Common myeloid progenitor, CD34-positive (primary cell): Measurements from ENCODE around the gene HNRNPAB.

Source experiments
- CTCF ChIA-PET: fragments of 350-600 bp; sonication (Branson Sonifier 250); formaldehyde crosslinking; loops from one replicate; lab custom pipeline; 2021; ENCODE audit warnings: antibody characterized with exemption; lab: Charles Lee
- POLR2A ChIA-PET: fragments of 350-600 bp; sonication (Branson Sonifier 250); formaldehyde crosslinking; loops from one replicate; lab custom pipeline; 2021; ENCODE audit warnings: antibody characterized with exemption; lab: Charles Lee
- DNase-seq, 3 donors: peaks; one replicate each; pipeline versions ENCODE4 v3.0.0 to v3.0.0-alpha.2; 2013
- H3K27ac ChIP-seq, 2 experiments: 1 replicate in 1 of 2; 2 replicates in 1 of 2; pipeline ENCODE4 v1.7.0; 2013; ENCODE audit warnings: inconsistent platforms in 2 of 2, low read length in 2 of 2, mild to moderate bottlenecking in 2 of 2, low read depth in 1 of 2, moderate library complexity in 1 of 2; ENCODE audit not compliant: severe bottlenecking in 2 of 2, insufficient read depth in 1 of 2, poor library complexity in 1 of 2
- H3K27me3 ChIP-seq, 5 experiments: replicated peaks in 2 of 5; 1 replicate in 3 of 5; 2 replicates in 2 of 5; pipeline versions ENCODE4 v1.6.1 to v1.7.0; 2013; ENCODE audit warnings: low read length in 4 of 5, mild to moderate bottlenecking in 2 of 5, moderate library complexity in 2 of 5, inconsistent platforms in 1 of 5; ENCODE audit not compliant: insufficient read depth in 5 of 5, control insufficient read depth in 4 of 5
- H3K36me3 ChIP-seq, 4 experiments: 1 replicate in 2 of 4; 2 replicates in 2 of 4; pipeline versions ENCODE4 v1.6.1 to v1.7.0; 2013; ENCODE audit warnings: low read length in 3 of 4, control low read depth in 1 of 4, mild to moderate bottlenecking in 1 of 4; ENCODE audit not compliant: control insufficient read depth in 4 of 4, insufficient read depth in 4 of 4
- H3K4me1 ChIP-seq, 4 experiments: 1 replicate in 3 of 4; 2 replicates in 1 of 4; pipeline versions ENCODE4 v1.6.1 to v1.7.1; 2013; ENCODE audit warnings: low read length in 3 of 4, mild to moderate bottlenecking in 3 of 4, control low read depth in 1 of 4, inconsistent platforms in 1 of 4, moderate library complexity in 1 of 4; ENCODE audit not compliant: control insufficient read depth in 4 of 4, insufficient read depth in 4 of 4; ENCODE audit errors: control extremely low read depth in 1 of 4
- H3K4me3 ChIP-seq, 7 experiments: 1 replicate in 4 of 7; 2 replicates in 3 of 7; pipeline versions ENCODE4 v1.5.1 to v1.7.0; 2013; ENCODE audit warnings: mild to moderate bottlenecking in 7 of 7, low read length in 6 of 7, moderate library complexity in 6 of 7, inconsistent platforms in 2 of 7, low read depth in 2 of 7, control low read depth in 1 of 7; ENCODE audit not compliant: insufficient read depth in 4 of 7, control insufficient read depth in 1 of 7; ENCODE audit errors: extremely low read depth in 1 of 7
- H3K9me3 ChIP-seq, 5 experiments: 1 replicate in 4 of 5; 2 replicates in 1 of 5; pipeline versions ENCODE4 v1.6.1 to v1.7.1; 2013; ENCODE audit warnings: low read length in 4 of 5, mild to moderate bottlenecking in 2 of 5, inconsistent platforms in 1 of 5, low read depth in 1 of 5, moderate library complexity in 1 of 5; ENCODE audit not compliant: control insufficient read depth in 4 of 5, insufficient read depth in 2 of 5; ENCODE audit errors: control extremely low read depth in 1 of 5
- WGBS: methylation state at CpG from one replicate; pipeline ENCODE4 v1.1.5; 2013; ENCODE audit not compliant: insufficient coverage; 5-methylcytosine and 5-hydroxymethylcytosine counted together

HNRNPAB gene

DNA sequence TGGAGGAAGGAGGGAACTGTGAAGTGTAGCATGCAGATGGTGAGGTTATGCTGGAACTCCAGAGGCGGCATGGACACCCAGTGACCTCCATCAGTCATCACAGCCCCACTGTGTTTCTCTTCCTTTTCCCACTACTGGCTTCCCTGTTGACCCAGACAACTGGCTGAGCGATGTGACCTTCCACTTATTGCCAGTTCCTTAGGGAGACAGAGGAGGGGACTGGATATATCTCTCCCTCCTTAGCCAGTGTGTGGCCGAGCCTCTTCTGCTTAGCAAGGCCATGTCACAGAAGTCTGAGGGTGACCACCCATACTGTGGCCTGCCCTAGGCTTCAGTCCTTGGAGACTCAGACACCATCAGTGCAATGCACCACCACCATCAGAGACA is 31.2 kb downstream of the HNRNPAB start:
- no peak for DNase-seq
- CTCF ChIA-PET, result interaction anchor here (1.0 to 5.0 kb wide), 13 partner anchors 12 to 351 kb away, joined by 3 to 53 read pairs (median 5); no protein-coding TSS in a partner anchor
- 88% methylated on average over 1 of the region's 3 CpGs for WGBS
- Histone ChIP-seq H3K9me3 (no peaks in the 10 kb centered on the region), H3K36me3 (peaks cover under 1 to 8% (median 4%) of the 10 kb centered on the region in 4 experiments), H3K27me3 (no peaks in the 10 kb centered on the region), H3K4me3 (no peak overlapping the region), H3K27ac (no peak overlapping the region), H3K4me1 (peaks cover 12 to 93% (median 91%) of the 10 kb centered on the region in 4 experiments)
- POLR2A ChIA-PET, result interaction anchor here (0.7 to 1.2 kb wide), 2 partner anchors 19 to 355 kb away, joined by 3 to 6 read pairs; partner anchors contain the start of gene COL23A1

DNA sequence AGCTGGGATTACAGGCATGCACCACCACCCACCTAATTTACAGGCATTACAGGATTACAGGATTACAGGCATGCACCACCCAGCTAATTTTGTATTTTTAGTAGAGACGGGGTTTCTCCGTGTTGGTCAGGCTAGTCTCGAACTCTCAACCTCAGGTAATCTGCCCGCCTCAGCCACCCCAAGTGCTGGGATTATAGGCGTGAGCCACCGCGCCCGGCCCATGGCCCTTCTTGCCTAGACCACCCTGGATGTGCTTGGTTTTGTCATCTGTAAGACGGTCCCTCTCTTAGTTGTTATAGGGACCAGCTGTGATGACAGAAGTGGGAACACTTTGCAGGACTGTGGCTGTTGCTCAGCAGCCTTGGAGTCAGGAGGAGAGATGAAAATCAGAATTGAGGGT is 31.8 kb downstream of the HNRNPAB start:
- Histone ChIP-seq H3K27ac (no peak overlapping the region), H3K27me3 (no peaks in the 10 kb centered on the region), H3K4me3 (peak overlapping the region in 1 of 7 experiments; percentile 38), H3K4me1 (peaks cover 11 to 93% (median 91%) of the 10 kb centered on the region in 4 experiments), H3K36me3 (peaks cover 0 to 4% (median 2%) of the 10 kb centered on the region in 4 experiments), H3K9me3 (no peaks in the 10 kb centered on the region)
- ChIA-PET POLR2A (interaction anchor here (0.7 kb wide), 1 partner anchor 18 kb away, joined by 6 read pairs; no protein-coding TSS in a partner anchor), CTCF (interaction anchor here (1.1 to 5.0 kb wide), 5 partner anchors 14 to 368 kb away, joined by 3 to 53 read pairs (median 4); no protein-coding TSS in a partner anchor)
- no peak for DNase-seq
- WGBS, result 92% methylated on average over 5 of the region's 9 CpGs

DNA sequence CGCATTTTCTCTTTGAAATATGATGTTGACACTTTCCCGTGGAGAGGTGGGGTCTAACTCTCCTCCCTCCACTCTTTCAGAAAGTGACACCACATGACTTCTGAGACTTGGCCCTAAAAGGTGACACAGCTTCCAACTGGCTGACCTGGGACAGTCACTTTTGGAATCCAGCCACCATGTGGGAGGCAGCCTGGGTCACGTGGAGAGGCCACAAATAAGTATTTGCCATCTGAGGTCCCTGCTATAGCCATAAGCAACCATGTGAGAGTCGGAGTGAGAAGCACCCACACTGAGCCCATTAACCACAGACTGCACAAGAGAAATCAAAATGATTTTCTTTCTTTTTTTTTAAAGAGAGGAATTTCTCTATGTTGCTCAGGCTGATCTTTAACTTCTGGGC is 32.3 kb downstream of the HNRNPAB start:
- H3K9me3 ChIP-seq, result no peaks in the 10 kb centered on the region
- POLR2A ChIA-PET, result no interaction called here
- peaks cover 11 to 93% (median 91%) of the 10 kb centered on the region in 4 experiments for H3K4me1 ChIP-seq
- no peaks in the 10 kb centered on the region for H3K36me3 ChIP-seq
- H3K4me3 ChIP-seq, result peak overlapping the region in 1 of 7 experiments; percentile 38
- H3K27me3 ChIP-seq, result no peaks in the 10 kb centered on the region
- peak in 2 of 3 donors; percentile 53 to 72 for DNase-seq
- CTCF ChIA-PET, result interaction anchor here (1.1 to 5.0 kb wide), 4 partner anchors 13 to 367 kb away, joined by 3 to 53 read pairs (median 11); no protein-coding TSS in a partner anchor
- 9% methylated on average over 4 of the region's 4 CpGs for WGBS
- H3K27ac ChIP-seq, result no peak overlapping the region

DNA sequence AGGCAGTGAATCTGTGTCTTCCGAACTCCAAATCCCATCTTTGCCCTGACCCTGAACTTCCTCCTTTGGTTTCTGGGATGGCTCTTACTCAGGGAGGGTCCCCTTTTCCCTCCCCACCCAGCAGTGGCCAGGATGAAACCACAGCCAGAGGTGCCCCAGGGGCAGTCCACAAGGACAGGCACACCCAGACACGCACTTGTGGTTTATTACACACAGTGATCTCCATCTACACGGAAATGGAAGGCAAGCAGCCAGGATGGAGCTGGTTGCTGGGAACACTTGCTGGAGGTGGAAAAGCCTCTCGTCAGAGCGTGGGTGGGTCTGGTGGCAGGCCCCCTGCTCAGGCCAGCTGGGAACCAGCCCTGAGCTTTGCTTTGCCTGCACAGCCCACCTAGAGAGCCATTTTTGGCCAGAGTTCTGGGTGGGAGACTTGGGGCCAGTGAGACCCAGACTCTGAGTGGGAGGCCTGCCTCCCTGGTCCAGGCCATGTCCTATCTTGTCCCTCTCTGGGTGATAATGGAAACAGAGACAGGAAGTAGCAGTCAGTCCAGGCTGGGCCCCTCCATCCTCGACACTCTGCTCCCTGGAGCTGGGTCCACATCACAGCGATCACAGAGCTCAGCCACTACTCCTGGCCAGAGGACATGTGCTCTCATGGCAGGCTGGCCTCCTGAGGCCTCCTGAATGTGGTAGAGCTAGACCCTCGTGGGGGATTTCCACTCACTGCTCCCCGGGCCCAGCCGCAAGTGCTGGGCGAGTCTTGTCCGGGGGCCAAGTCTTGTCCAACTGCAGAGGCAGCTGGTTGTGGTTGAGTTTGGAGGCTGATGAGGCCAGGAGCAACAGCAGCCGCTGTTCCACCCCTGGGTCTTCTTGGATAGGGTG is 33.3 kb downstream of the HNRNPAB start:
- peak in 2 of 3 donors; percentile 58 to 68 for DNase-seq
- peak overlapping the region in 3 of 7 experiments; percentile 4 to 23 (median 12) for H3K4me3 ChIP-seq
- no peaks in the 10 kb centered on the region for H3K9me3 ChIP-seq
- CTCF ChIA-PET, result interaction anchor here (0.9 to 5.0 kb wide), 7 partner anchors 12 to 366 kb away, joined by 3 to 53 read pairs (median 3); partner anchors contain the start of gene HNRNPAB
- H3K27ac ChIP-seq, result peak overlapping the region; percentile 50 to 59
- H3K4me1 ChIP-seq, result peaks cover 13 to 97% (median 95%) of the 10 kb centered on the region in 4 experiments
- H3K36me3 ChIP-seq, result no peaks in the 10 kb centered on the region
- WGBS, result 25% methylated on average over 11 of the region's 13 CpGs
- POLR2A ChIA-PET, result interaction anchor here (0.6 to 1.5 kb wide), 2 partner anchors 10 to 18 kb away, joined by 3 to 5 read pairs; no protein-coding TSS in a partner anchor
- no peaks in the 10 kb centered on the region for H3K27me3 ChIP-seq

DNA sequence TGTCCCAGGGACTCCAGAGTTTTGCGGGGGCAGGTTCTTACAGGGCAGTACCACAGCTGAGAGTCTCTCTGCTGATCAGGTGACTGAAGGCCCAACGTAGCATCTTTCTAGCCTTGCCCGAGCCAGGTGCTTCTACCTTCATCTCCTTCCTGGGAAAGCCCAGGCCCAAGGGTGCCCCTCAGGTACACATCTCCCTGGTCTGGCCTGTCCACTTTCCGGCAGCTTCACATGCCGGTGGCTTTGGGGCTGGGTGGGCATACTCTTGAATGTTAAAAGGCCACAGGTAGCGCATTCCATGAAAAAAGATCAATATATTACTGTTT is 33.9 kb downstream of the HNRNPAB start:
- ChIA-PET CTCF (interaction anchor here (0.9 to 5.0 kb wide), 6 partner anchors 12 to 345 kb away, joined by 3 to 53 read pairs (median 4); partner anchors contain the start of gene HNRNPAB), POLR2A (interaction anchor here (0.6 to 1.5 kb wide), 2 partner anchors 9 to 18 kb away, joined by 3 to 5 read pairs; no protein-coding TSS in a partner anchor)
- Histone ChIP-seq H3K27ac (peak overlapping the region; percentile 50 to 59), H3K36me3 (no peaks in the 10 kb centered on the region), H3K27me3 (no peaks in the 10 kb centered on the region), H3K9me3 (no peaks in the 10 kb centered on the region), H3K4me1 (peaks cover 13 to 94% (median 93%) of the 10 kb centered on the region in 4 experiments), H3K4me3 (peak overlapping the region in 3 of 7 experiments; percentile 4 to 12 (median 9))
- WGBS, result 89% methylated on average over 4 of the region's 6 CpGs
- no peak for DNase-seq

DNA sequence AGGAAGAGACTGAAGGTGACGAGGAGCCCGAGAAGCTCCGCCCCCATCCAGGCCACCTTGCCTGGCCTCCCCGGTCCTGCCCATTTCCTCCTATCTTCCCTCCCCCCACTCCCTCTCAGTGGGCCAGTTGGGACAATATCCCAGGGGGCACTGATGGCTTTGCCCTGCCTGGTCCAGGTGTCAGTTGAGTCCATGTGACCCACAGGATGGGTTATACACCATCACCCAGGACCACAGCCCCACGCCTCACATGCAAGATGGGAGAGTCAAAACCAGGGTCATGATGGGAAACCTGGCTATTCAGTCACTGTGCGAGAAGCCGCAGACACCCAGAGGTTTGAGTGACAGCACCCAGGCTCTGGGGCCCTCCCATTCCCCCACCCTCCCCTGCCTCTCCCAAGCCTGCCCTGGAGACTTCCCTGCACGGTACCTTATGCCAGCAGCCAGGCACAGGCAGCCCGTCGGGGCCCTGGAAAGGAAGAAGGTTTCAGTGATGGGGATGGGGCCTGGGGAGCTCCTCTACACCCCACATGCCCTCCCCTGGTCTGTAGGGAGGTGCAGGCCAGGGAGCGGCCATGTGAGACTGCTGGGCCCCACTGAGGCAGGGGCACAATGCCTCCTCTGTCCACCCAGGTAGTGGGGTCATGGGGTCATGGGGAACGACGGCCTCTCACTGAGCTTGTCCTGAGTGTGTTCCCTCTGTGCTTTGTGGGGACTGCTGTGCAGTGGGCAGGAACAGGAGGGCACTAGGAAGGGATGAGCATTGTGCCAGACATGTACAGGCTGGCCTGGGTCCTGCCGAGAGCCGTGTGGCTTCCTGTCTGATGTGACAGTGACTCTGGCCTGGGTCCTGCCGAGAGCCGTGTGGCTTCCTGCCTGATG is 34.6 kb downstream of the HNRNPAB start:
- no peaks in the 10 kb centered on the region for H3K36me3 ChIP-seq
- WGBS, result 40% methylated on average over 7 of the region's 17 CpGs
- H3K27me3 ChIP-seq, result no peaks in the 10 kb centered on the region
- H3K9me3 ChIP-seq, result no peaks in the 10 kb centered on the region
- peak overlapping the region; percentile 50 to 59 for H3K27ac ChIP-seq
- DNase-seq, result no peak
- H3K4me3 ChIP-seq, result peak overlapping the region in 4 of 7 experiments; percentile 9 to 52 (median 26)
- ChIA-PET CTCF (interaction anchor here (1.5 to 5.0 kb wide), 3 partner anchors 11 to 344 kb away, joined by 3 to 53 read pairs (median 4); no protein-coding TSS in a partner anchor), POLR2A (interaction anchor here (1.5 to 3.1 kb wide), 2 partner anchors 9 to 10 kb away, joined by 5 to 8 read pairs; no protein-coding TSS in a partner anchor)
- H3K4me1 ChIP-seq, result peaks cover 13 to 95% (median 94%) of the 10 kb centered on the region in 4 experiments
